Adrenal gland (tissue), 5 donors: ENCODE data around the gene SCUBE1.

Source experiments
- CTCF ChIP-seq, 6 experiments: fragments of 450-650 bp in 4 of 6; fragments of 200-600 bp in 2 of 6; sonication (generic) in 1 of 6; IDR thresholded peaks; 1 replicate in 5 of 6; 2 replicates in 1 of 6; pipeline versions ENCODE4 v1.5.1 to v1.8.0; 2016 to 2021; ENCODE audit warnings: antibody characterized with exemption in 6 of 6, mild to moderate bottlenecking in 2 of 6, moderate library complexity in 1 of 6
- POLR2A ChIP-seq, 2 donors: fragments of 450-650 bp; IDR thresholded peaks; one replicate each; pipeline ENCODE4 v1.6.1; 2017; ENCODE audit warnings: antibody characterized with exemption in 2 of 2, mild to moderate bottlenecking in 2 of 2, moderate library complexity in 1 of 2
- donor health status: DM: no; HTN: no; CAD: no.

DNA sequence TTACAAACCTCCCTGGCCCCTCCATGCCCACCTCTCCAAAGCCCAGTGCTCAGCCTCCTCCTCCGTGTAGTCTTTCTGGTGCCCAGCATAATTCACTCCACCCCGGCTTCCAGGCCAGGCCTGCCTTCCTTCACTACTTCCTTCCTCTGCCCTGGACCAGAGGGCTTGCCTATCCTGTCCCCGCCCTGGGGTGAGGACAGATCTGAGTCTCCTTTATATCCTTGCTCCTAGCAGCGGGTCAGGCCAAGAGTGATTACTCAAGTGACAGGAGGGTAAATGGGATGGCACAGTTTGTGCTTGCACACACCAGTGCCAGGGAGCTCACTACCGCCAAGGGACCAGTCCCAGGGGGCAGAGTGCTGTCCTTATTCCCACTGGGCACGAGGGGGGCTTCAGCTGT, 48.0 kb downstream of the SCUBE1 start:
- TF ChIP-seq CTCF (IDR thresholded peaks at IDR 0.05) (no peak), POLR2A (IDR thresholded peaks at IDR 0.05) (no peak)
